ENCODE results near the gene NFRKB.

The NFRKB gene

GRCh38 chr11:129933891-129934290, 38.5 kb upstream of the NFRKB start:
- Histone ChIP-seq H3K4me1 (ENCODE audit: insufficient read depth, low read length) (no peaks in the 10 kb centered on the region), H3K4me2 (ENCODE audit: insufficient read depth, low read length) (no peak overlapping the region), H3K9me3 (ENCODE audit: insufficient read depth, low read length, severe bottlenecking) (no peaks in the 10 kb centered on the region), H4K20me1 (ENCODE audit: insufficient read depth, low read length) (no peaks in the 10 kb centered on the region), H2AFZ (ENCODE audit: low read depth, low read length) (no peak overlapping the region), H3K27me3 (ENCODE audit: insufficient read depth, low read length, poor library complexity) (no peaks in the 10 kb centered on the region), H3K4me3 (ENCODE audit: low read depth in 1 of 2, low read length in 2 of 2) (no peak overlapping the region), H3K9ac (ENCODE audit: low read depth, low read length) (no peak overlapping the region), H3K36me3 (ENCODE audit: insufficient read depth, low read length) (peaks cover 21% of the 10 kb centered on the region; the same call in 1 of the 2 replicates), H3K27ac (ENCODE audit: low read length) (no peak overlapping the region), H3K79me2 (ENCODE audit: insufficient read depth, low read length) (no peaks in the 10 kb centered on the region)
- no peak for ATAC-seq (ENCODE audit: insufficient read depth, low read depth)
- TF ChIP-seq CTCF (IDR thresholded peaks at IDR 0.05; ENCODE audit: borderline replicate concordance, extremely low read depth, low read length, poor library complexity, severe bottlenecking) (no peak), EZH2 (IDR thresholded peaks at IDR 0.05; ENCODE audit: borderline replicate concordance, low read depth, low read length, severe bottlenecking) (no peak)
- DNase-seq, result no peak

- no peak overlapping the region for H3K27ac ChIP-seq (ENCODE audit: low read length)
- H3K9me3 ChIP-seq (ENCODE audit: insufficient read depth, low read length, severe bottlenecking), result no peaks in the 10 kb centered on the region
- H3K36me3 ChIP-seq (ENCODE audit: insufficient read depth, low read length), result peaks cover 19% of the 10 kb centered on the region; the same call in 1 of the 2 replicates
- ATAC-seq (ENCODE audit: insufficient read depth, low read depth) (no peak), DNase-seq (no peak)
- no peak overlapping the region for H3K4me2 ChIP-seq (ENCODE audit: insufficient read depth, low read length)
- H2AFZ ChIP-seq (ENCODE audit: low read depth, low read length), result no peak overlapping the region
- H4K20me1 ChIP-seq (ENCODE audit: insufficient read depth, low read length), result no peaks in the 10 kb centered on the region
- no peaks in the 10 kb centered on the region for H3K79me2 ChIP-seq (ENCODE audit: insufficient read depth, low read length)
- TF ChIP-seq EZH2 (IDR thresholded peaks at IDR 0.05; ENCODE audit: borderline replicate concordance, low read depth, low read length, severe bottlenecking) (no peak), CTCF (IDR thresholded peaks at IDR 0.05; ENCODE audit: borderline replicate concordance, extremely low read depth, low read length, poor library complexity, severe bottlenecking) (no peak)
- no peaks in the 10 kb centered on the region for H3K4me1 ChIP-seq (ENCODE audit: insufficient read depth, low read length)
- no peak overlapping the region for H3K4me3 ChIP-seq (ENCODE audit: low read depth in 1 of 2, low read length in 2 of 2)
- H3K9ac ChIP-seq (ENCODE audit: low read depth, low read length), result no peak overlapping the region
- H3K27me3 ChIP-seq (ENCODE audit: insufficient read depth, low read length, poor library complexity), result no peaks in the 10 kb centered on the region
Measured at GRCh38 chr11:129933262-129933661, 37.9 kb upstream of the NFRKB start.

GRCh38 chr11:129932381-129933067, 37.1 kb upstream of the NFRKB start:
- Histone ChIP-seq H3K4me1 (ENCODE audit: insufficient read depth, low read length) (no peaks in the 10 kb centered on the region), H2AFZ (ENCODE audit: low read depth, low read length) (no peak overlapping the region), H3K79me2 (ENCODE audit: insufficient read depth, low read length) (no peaks in the 10 kb centered on the region), H3K27ac (ENCODE audit: low read length) (no peak overlapping the region), H3K9me3 (ENCODE audit: insufficient read depth, low read length, severe bottlenecking) (no peaks in the 10 kb centered on the region), H3K27me3 (ENCODE audit: insufficient read depth, low read length, poor library complexity) (no peaks in the 10 kb centered on the region), H3K36me3 (ENCODE audit: insufficient read depth, low read length) (peaks cover 19% of the 10 kb centered on the region; the same call in 1 of the 2 replicates), H3K9ac (ENCODE audit: low read depth, low read length) (no peak overlapping the region), H3K4me2 (ENCODE audit: insufficient read depth, low read length) (no peak overlapping the region), H3K4me3 (ENCODE audit: low read depth in 1 of 2, low read length in 2 of 2) (no peak overlapping the region), H4K20me1 (ENCODE audit: insufficient read depth, low read length) (no peaks in the 10 kb centered on the region)
- ATAC-seq (ENCODE audit: insufficient read depth, low read depth), result no peak
- no peak for TF ChIP-seq CTCF (IDR thresholded peaks at IDR 0.05; ENCODE audit: borderline replicate concordance, extremely low read depth, low read length, poor library complexity, severe bottlenecking)
- no peak for TF ChIP-seq EZH2 (IDR thresholded peaks at IDR 0.05; ENCODE audit: borderline replicate concordance, low read depth, low read length, severe bottlenecking)
- no peak for DNase-seq

Data from DND-41 (cell line).